Right lobe of liver (tissue), 6 donors: ENCODE measurements around the gene LYZL2. TPM values are rescaled to one million over a fixed set of nuclear protein-coding genes. Genes with fewer than 3 reads are reported as not detected.

Experiments used
- ATAC-seq, 4 donors: fragments of 200-7000 bp; cut with Tn5 transposase; one replicate each; pipeline ENCODE4 v1.9.1; 2020; ENCODE audit warnings: mild to moderate bottlenecking in 4 of 4, moderate library complexity in 4 of 4
- DNase-seq, 3 donors: peaks; one replicate each; pipeline ENCODE4 v3.0.0-alpha.2; 2020
- H3K27ac ChIP-seq, 3 donors: fragments of 200-600 bp; one replicate each; pipeline ENCODE4 v1.8.0; 2022
- H3K27me3 ChIP-seq, 2 donors: fragments of 200-600 bp; one replicate each; pipeline ENCODE4 v1.8.0; 2022
- H3K36me3 ChIP-seq, 4 donors: fragments of 200-600 bp; sonication (generic) in 1 of 4; one replicate each; pipeline versions ENCODE4 v1.5.1 to v1.8.0; 2017 to 2022; ENCODE audit warnings: control low read depth in 1 of 4
- H3K4me1 ChIP-seq, 4 donors: fragments of 200-600 bp; sonication (generic) in 1 of 4; one replicate each; pipeline versions ENCODE4 v1.5.1 to v1.8.0; 2017 to 2022; ENCODE audit warnings: control low read depth in 1 of 4
- H3K4me3 ChIP-seq, 3 donors: fragments of 200-600 bp; one replicate each; pipeline ENCODE4 v1.8.0; 2022
- H3K9me3 ChIP-seq, 4 donors: fragments of 200-600 bp; sonication (generic) in 1 of 4; one replicate each; pipeline versions ENCODE4 v1.5.1 to v1.8.0; 2017 to 2022; ENCODE audit warnings: control low read depth in 1 of 4
- POLR2A ChIP-seq: fragments of 450-650 bp; IDR thresholded peaks from one replicate; pipeline ENCODE4 v1.6.1; 2017; ENCODE audit warnings: antibody characterized with exemption, mild to moderate bottlenecking
- WGBS: methylation state at CpG from one replicate; pipeline ENCODE4 v1.1.6; 2018; ENCODE audit warnings: low coverage, low lambda C conversion rate; ENCODE audit not compliant: insufficient coverage; ENCODE audit errors: missing lambda C conversion rate; 5-methylcytosine and 5-hydroxymethylcytosine counted together
- intact Hi-C, 2 donors: fragments of 100-400 bp; cut with DNase I; formaldehyde crosslinking; loops; one replicate each; pipeline versions ENCODE4 v1.11.2 to v1.14.1; 2022
- total RNA-seq, 6 experiments: library from RNA; depleted of rRNA in 2 of 6; stranded (reverse); fragments of >200 nt in 2 of 6; fragmentation: NEBNext Ultra II Directional in 3 of 6; extraction: Animal tissue kit (Norgen Biotek cat#: 25700) in 3 of 6; gene quantifications; one replicate each; pipeline versions ENCODE4 v1.1.0 to v1.2.4, GENCODE V29; 2016 to 2023
- TF ChIP-seq, protein P1 (sequence below), 4 donors: fragments of 200-600 bp in 3 of 4; fragments of 450-650 bp in 1 of 4; IDR thresholded peaks; one replicate each; pipeline versions ENCODE4 v1.5.1 to v1.8.0; 2016 to 2022; ENCODE audit warnings: antibody characterized with exemption in 4 of 4, mild to moderate bottlenecking in 2 of 4
- donor health status: DM: no; HTN: yes; CAD: no.
- donor health status: DM: no; HTN: no; CAD: no.
- donor health status: DM: no; HTN: no; CAD: no.
- donor health status: DM: no; HTN: yes; CAD: no.
- donor health status: DM: no; HTN: yes; CAD: no.

Gene LYZL2
- total RNA-seq, 6 experiments from 2014 or later: not detected

- TF ChIP-seq POLR2A: no peak
- TF ChIP-seq, protein P1, sequence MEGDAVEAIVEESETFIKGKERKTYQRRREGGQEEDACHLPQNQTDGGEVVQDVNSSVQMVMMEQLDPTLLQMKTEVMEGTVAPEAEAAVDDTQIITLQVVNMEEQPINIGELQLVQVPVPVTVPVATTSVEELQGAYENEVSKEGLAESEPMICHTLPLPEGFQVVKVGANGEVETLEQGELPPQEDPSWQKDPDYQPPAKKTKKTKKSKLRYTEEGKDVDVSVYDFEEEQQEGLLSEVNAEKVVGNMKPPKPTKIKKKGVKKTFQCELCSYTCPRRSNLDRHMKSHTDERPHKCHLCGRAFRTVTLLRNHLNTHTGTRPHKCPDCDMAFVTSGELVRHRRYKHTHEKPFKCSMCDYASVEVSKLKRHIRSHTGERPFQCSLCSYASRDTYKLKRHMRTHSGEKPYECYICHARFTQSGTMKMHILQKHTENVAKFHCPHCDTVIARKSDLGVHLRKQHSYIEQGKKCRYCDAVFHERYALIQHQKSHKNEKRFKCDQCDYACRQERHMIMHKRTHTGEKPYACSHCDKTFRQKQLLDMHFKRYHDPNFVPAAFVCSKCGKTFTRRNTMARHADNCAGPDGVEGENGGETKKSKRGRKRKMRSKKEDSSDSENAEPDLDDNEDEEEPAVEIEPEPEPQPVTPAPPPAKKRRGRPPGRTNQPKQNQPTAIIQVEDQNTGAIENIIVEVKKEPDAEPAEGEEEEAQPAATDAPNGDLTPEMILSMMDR (IDR thresholded peaks at IDR 0.05): peak; percentile 67 to 88 (median 80)
- peak in 1 of 3 donors; percentile 59 for DNase-seq
- Histone ChIP-seq H3K4me1 (peaks cover 0 to 11% (median 0%) of the 10 kb centered on the region in 4 donors), H3K27ac (no peak overlapping the region), H3K9me3 (no peaks in the 10 kb centered on the region), H3K36me3 (no peaks in the 10 kb centered on the region), H3K27me3 (no peaks in the 10 kb centered on the region), H3K4me3 (no peak overlapping the region)
- WGBS: 2% methylated on average over 5 of the region's 5 CpGs
- intact Hi-C loops: loop anchor here (5.0 kb wide), 2 partner anchors 179 to 194 kb away; no protein-coding TSS in a partner anchor
- peak; percentile 57 to 78 (median 78) for ATAC-seq
These were observed 38.3 kb downstream of the LYZL2 start for GRCh38 chr10:30591249-30591670.

DNA sequence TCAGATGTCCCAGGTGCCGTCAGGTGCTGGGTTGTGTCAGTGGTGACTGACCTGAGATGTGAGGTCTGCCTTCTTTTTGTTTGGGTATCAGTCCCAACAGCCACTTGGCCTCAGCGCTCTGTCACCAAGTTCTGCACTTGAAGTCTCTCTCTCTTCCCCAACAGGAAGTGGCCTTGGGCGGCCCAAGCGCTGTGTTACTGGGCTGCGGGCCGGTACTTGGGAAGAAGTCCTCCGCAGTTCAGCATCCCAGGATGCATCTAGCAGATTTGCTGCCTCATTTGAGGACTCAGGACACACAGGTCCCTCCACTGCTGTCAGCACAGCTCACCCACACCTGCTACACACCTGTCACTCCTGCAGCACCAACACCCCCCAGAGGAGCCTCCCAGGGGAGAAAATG lies 40.1 kb downstream of the LYZL2 start:
- DNase-seq (peak in 2 of 3 donors; percentile 43 to 56), ATAC-seq (peak in 2 of 4 donors; percentile 13 to 45)
- WGBS: 54% methylated on average over 7 of the region's 7 CpGs
- TF ChIP-seq, protein P1 (IDR thresholded peaks at IDR 0.05): no peak
- TF ChIP-seq POLR2A: no peak
- no peaks in the 10 kb centered on the region for H3K9me3 ChIP-seq
- H3K27ac ChIP-seq: no peak overlapping the region
- peaks cover 0 to 8% (median 0%) of the 10 kb centered on the region in 4 donors for H3K4me1 ChIP-seq
- H3K36me3 ChIP-seq: no peaks in the 10 kb centered on the region
- intact Hi-C loops: no loop called here
- no peaks in the 10 kb centered on the region for H3K27me3 ChIP-seq
- H3K4me3 ChIP-seq: no peak overlapping the region

DNA sequence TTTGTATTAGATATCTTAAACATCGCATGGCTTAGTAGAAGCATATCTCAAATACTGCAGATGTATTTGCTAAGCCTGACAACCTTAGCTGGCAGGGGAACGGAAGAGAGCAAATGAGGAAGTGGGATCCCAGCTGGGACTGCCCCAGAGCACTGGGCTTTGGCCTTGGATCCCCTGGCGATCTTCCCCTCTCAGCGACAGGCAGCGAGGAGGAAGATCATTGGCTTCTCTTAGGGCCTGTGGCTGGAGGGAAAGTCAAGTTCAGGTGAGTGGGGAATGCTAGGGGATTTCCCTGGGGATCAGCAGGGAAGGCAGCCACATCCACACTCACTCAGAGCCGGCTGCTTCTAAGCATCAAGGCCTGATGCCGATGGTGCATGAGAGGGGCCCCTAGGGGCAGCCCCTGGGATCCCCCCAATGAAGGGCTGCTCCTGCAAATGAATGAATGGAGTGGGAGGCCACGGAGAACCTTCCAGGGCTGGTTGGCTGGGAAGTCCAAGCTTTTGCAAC lies 42.0 kb downstream of the LYZL2 start:
- no peak for TF ChIP-seq POLR2A
- TF ChIP-seq, protein P1 (IDR thresholded peaks at IDR 0.05): no peak
- H3K36me3 ChIP-seq: no peaks in the 10 kb centered on the region
- WGBS: 3% methylated on average over 5 of the region's 8 CpGs
- peak overlapping the region in 1 of 3 donors; percentile 10 for H3K27ac ChIP-seq
- no peaks in the 10 kb centered on the region for H3K9me3 ChIP-seq
- DNase-seq (peak; percentile 58 to 83 (median 74)), ATAC-seq (peak; percentile 64 to 83 (median 68))
- intact Hi-C loops: no loop called here
- no peak overlapping the region for H3K4me3 ChIP-seq
- H3K4me1 ChIP-seq: peaks cover 0 to 15% (median 3%) of the 10 kb centered on the region in 4 donors
- no peaks in the 10 kb centered on the region for H3K27me3 ChIP-seq

DNA sequence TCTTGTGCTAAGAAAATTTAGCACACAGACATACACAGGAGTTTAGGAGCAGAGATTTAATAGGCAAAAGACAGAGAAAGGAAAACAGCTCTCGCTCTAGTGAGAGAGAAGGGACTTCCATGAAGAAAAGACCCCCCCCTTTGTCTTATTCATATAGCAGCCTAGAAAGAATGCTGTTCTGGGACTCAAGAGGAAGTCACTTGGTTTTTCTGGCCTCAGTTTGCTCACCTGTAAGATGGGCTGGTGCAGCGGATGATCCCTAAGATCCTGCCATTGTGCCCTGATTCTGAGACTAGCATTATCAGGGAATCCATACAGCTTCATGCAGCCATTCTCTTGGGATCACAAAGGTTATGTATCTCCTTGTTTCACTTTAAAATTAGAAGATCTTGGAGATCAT lies 42.7 kb downstream of the LYZL2 start:
- WGBS: 94% methylated on average over 2 of the region's 2 CpGs
- H3K4me1 ChIP-seq: peaks cover 0 to 17% (median 3%) of the 10 kb centered on the region in 4 donors

More for the DNA sequence above, 42.7 kb downstream of the LYZL2 start:
- ATAC-seq: no peak
- no peak overlapping the region for H3K4me3 ChIP-seq
- H3K36me3 ChIP-seq: no peaks in the 10 kb centered on the region
- no peaks in the 10 kb centered on the region for H3K27me3 ChIP-seq
- TF ChIP-seq, protein P1 (IDR thresholded peaks at IDR 0.05): no peak
- TF ChIP-seq POLR2A: no peak
- DNase-seq: no peak
- intact Hi-C loops: no loop called here
- no peak overlapping the region for H3K27ac ChIP-seq
- H3K9me3 ChIP-seq: no peaks in the 10 kb centered on the region
